ENCODE results near the gene SURF1.

SURF1 gene

GRCh38 chr9:133315997-133316396 lies 40.3 kb downstream of the SURF1 start:
- no peak for FAIRE-seq

GRCh38 chr9:133309608-133310007 lies 46.7 kb downstream of the SURF1 start:
- FAIRE-seq = no peak

- no peak for FAIRE-seq
Measured at GRCh38 chr9:133307301-133307700, 49.0 kb downstream of the SURF1 start.

GRCh38 chr9:133306242-133307204 lies 49.8 kb downstream of the SURF1 start:
- FAIRE-seq = no peak

- no peak for FAIRE-seq
Measured at GRCh38 chr9:133305731-133306130, 50.6 kb downstream of the SURF1 start.

GRCh38 chr9:133304477-133305377 lies 51.6 kb downstream of the SURF1 start:
- FAIRE-seq = no peak

GRCh38 chr9:133304158-133304470 lies 52.2 kb downstream of the SURF1 start:
- FAIRE-seq = no peak

- FAIRE-seq = no peak
Measured at GRCh38 chr9:133303266-133304157, 52.8 kb downstream of the SURF1 start.
